ENCODE results near the gene C2orf74. TPM values are rescaled to one million over a fixed set of nuclear protein-coding genes. Genes with fewer than 3 reads are reported as not detected.

Gene C2orf74
- polyA plus RNA-seq, 1 donor (not counting 4 experiments of a cell fraction or from before 2014, with no cell fraction given) = 24.3 TPM

GRCh38 chr2:61116302-61116701, 45.7 kb upstream of the C2orf74 start:
- DNase-seq (ENCODE audit: low read depth, low spot score) (no peak), FAIRE-seq (no peak)
- H3K36me3 ChIP-seq (ENCODE audit: control insufficient read depth in 2 of 2, extremely low read depth in 1 of 2, insufficient read depth in 2 of 2, low read length in 2 of 2) = peaks cover 0 to 4% of the 10 kb centered on the region in 2 experiments
- no peaks in the 10 kb centered on the region for H3K79me2 ChIP-seq (ENCODE audit: control insufficient read depth, insufficient read depth, low read length)
- no peak overlapping the region for H3K4me2 ChIP-seq (ENCODE audit: control insufficient read depth, extremely low read depth, insufficient read depth, low read depth, low read length)
- no peak overlapping the region for H3K4me3 ChIP-seq (ENCODE audit: control insufficient read depth in 2 of 3, extremely low read depth in 1 of 3, insufficient read depth in 2 of 3, low read depth in 1 of 3, low read length in 3 of 3)
- H3K9me1 ChIP-seq (ENCODE audit: control insufficient read depth, extremely low read depth, insufficient read depth, low read length) = no peaks in the 10 kb centered on the region
- no peaks in the 10 kb centered on the region for H4K20me1 ChIP-seq (ENCODE audit: control insufficient read depth, extremely low read depth, insufficient read depth, low read length)
- H3K9me3 ChIP-seq (ENCODE audit: control insufficient read depth, low read depth, low read length) = no peaks in the 10 kb centered on the region
- H3K9ac ChIP-seq (ENCODE audit: control insufficient read depth, extremely low read depth, insufficient read depth, low read length) = no peak overlapping the region
- no peak overlapping the region for H2AFZ ChIP-seq (ENCODE audit: control insufficient read depth, low read length)
- no peak for TF ChIP-seq EZH2 (IDR thresholded peaks at IDR 0.05; ENCODE audit: low read length)
- no peak for TF ChIP-seq CTCF (optimal IDR thresholded peaks at IDR 0.05 in 1 of 3, IDR thresholded peaks at IDR 0.05 in 1 of 3, conservative IDR thresholded peaks at IDR 0.05 in 1 of 3; ENCODE audit: extremely low read depth in 1 of 3, insufficient read depth in 2 of 3, low read length in 3 of 3)
- H3K27me3 ChIP-seq (ENCODE audit: control insufficient read depth, extremely low read depth, insufficient read depth, low read length) = no peaks in the 10 kb centered on the region
- H3K4me1 ChIP-seq (ENCODE audit: control insufficient read depth, extremely low read depth, insufficient read depth, low read length) = no peaks in the 10 kb centered on the region
- no peak overlapping the region for H3K27ac ChIP-seq (ENCODE audit: control insufficient read depth, insufficient read depth, low read length)
- dilution Hi-C loops (cut with MboI; ENCODE audit: extremely low pct_ligation_motif_present, low sequenced_read_pairs) = no loop called here

GRCh38 chr2:61117534-61117933, 44.5 kb upstream of the C2orf74 start:
- Histone ChIP-seq H3K9me3 (ENCODE audit: control insufficient read depth, low read depth, low read length) (no peaks in the 10 kb centered on the region), H4K20me1 (ENCODE audit: control insufficient read depth, extremely low read depth, insufficient read depth, low read length) (no peaks in the 10 kb centered on the region), H3K9ac (ENCODE audit: control insufficient read depth, extremely low read depth, insufficient read depth, low read length) (no peak overlapping the region), H3K4me3 (ENCODE audit: control insufficient read depth in 2 of 3, extremely low read depth in 1 of 3, insufficient read depth in 2 of 3, low read depth in 1 of 3, low read length in 3 of 3) (no peak overlapping the region), H3K4me2 (ENCODE audit: control insufficient read depth, extremely low read depth, insufficient read depth, low read depth, low read length) (no peak overlapping the region), H3K27me3 (ENCODE audit: control insufficient read depth, extremely low read depth, insufficient read depth, low read length) (no peaks in the 10 kb centered on the region), H3K79me2 (ENCODE audit: control insufficient read depth, insufficient read depth, low read length) (no peaks in the 10 kb centered on the region), H2AFZ (ENCODE audit: control insufficient read depth, low read length) (no peak overlapping the region), H3K36me3 (ENCODE audit: control insufficient read depth in 2 of 2, extremely low read depth in 1 of 2, insufficient read depth in 2 of 2, low read length in 2 of 2) (peaks cover 0 to 4% of the 10 kb centered on the region in 2 experiments), H3K4me1 (ENCODE audit: control insufficient read depth, extremely low read depth, insufficient read depth, low read length) (no peaks in the 10 kb centered on the region), H3K27ac (ENCODE audit: control insufficient read depth, insufficient read depth, low read length) (no peak overlapping the region), H3K9me1 (ENCODE audit: control insufficient read depth, extremely low read depth, insufficient read depth, low read length) (no peaks in the 10 kb centered on the region)
- dilution Hi-C loops (cut with MboI; ENCODE audit: extremely low pct_ligation_motif_present, low sequenced_read_pairs) = no loop called here
- DNase-seq (ENCODE audit: low read depth, low spot score) (no peak), FAIRE-seq (no peak)
- no peak for TF ChIP-seq EZH2 (IDR thresholded peaks at IDR 0.05; ENCODE audit: low read length)
- no peak for TF ChIP-seq CTCF (optimal IDR thresholded peaks at IDR 0.05 in 1 of 3, IDR thresholded peaks at IDR 0.05 in 1 of 3, conservative IDR thresholded peaks at IDR 0.05 in 1 of 3; ENCODE audit: extremely low read depth in 1 of 3, insufficient read depth in 2 of 3, low read length in 3 of 3)
